HG02840 (cell line): ENCODE results near the gene SMPD3.

Source experiments
- ATAC-seq: cut with Tn5 transposase; IDR thresholded peaks from one replicate; pipeline ENCODE4 v1.9.1; 2021; ENCODE audit warnings: mild to moderate bottlenecking, moderate library complexity, moderate number of reproducible peaks; ENCODE audit not compliant: unreplicated experiment, low FRiP score

The SMPD3 gene

DNA sequence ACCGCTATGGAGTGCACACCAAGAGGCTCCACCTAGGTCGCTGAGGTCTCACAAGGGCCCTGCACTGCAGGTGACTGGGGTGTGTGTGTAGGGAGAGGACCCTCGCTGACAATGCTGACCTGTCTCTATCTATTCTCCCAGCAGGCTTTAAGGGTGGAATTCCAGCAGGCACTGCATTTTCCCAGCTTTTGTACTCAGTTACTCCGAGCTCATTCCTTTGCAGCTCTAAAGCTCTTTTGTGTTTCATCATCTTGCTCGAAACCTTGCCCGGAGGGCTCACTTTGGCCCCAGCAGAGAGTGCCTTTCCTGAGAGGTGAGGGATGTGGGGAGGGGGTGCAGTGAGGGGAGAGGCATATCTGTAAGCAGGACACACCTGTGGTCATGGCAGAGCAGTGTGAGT lies 39.3 kb downstream of the SMPD3 start:
- no peak for ATAC-seq

DNA sequence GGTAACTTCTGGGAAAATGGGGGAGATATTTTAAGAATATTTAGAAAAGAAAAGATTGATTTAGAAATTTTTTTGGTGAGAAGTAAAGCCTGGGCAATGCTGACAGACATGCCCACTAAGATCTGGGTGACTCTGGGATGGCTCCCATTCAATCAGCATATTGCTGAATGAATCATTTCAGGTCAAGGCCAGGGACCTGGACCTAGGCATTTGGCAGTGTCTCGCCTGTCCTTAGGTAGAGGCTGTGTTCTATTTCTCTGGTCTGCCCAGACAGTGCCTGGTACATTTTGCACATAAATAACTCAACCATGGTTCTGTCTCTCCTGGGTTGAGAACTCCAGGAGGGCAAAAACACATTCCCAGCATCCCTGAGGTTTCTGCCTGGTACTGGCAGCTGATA lies 39.9 kb downstream of the SMPD3 start:
- no peak for ATAC-seq

DNA sequence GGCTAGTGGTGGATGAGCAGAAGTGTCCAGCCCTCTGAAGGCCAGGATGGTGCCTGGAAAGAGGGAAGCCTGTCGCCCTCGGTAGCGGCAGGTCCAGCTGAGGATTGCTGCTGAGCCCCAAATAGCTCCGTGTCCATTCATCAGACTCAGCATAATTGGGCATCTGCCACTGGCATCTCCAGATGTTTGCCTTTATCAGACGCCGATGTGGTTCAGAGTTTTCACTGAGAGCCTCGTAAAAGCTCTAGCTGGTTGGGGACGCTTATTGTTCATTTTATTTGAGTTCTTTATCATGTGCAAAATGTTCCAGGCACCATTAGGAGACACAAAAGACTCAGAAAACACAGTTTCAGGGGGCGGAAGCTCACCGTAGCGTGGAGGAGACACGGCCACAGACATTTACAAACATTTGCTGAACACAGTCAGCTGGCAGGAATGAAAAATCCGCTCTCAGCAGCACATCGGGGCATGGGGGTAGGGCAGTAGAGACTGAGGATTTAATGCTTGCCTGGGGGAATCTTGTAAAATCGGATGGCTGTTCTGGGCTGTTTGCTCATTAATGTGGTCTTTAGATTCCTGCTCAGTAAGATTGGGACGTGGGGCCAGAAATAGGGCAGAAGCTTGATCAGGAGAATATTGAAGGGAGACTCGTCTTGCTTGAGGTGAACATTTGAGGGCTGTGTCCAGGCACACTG lies 41.7 kb downstream of the SMPD3 start:
- ATAC-seq: no peak

DNA sequence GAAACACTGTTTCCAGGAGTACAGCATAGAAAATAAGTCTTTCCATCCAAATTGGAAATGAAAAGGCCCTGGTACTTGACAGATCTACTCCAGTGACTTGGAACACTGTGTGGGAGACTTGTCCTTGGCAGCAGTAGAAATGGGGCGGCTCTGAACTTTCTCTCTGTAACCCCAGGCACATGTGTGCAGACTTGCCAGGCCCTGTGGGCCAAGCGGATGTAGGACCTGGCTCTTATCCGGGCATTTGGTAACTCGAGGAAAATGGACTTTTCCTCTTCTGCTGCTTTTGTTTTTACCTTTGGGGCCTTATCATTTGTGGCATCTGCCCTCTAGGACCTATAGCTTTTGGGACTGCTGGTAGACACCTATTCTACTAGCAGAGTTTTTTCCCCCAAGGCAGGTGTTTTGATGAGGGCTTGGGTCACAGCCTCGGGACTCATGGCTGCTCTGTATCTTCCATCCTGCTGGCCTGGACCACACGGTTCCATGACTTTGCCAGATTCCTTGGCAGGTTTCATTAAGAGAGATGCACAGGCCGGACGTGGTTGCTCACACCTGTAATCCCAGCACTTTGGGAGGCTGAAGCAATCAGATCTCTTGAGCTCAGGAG lies 43.5 kb downstream of the SMPD3 start:
- no peak for ATAC-seq

DNA sequence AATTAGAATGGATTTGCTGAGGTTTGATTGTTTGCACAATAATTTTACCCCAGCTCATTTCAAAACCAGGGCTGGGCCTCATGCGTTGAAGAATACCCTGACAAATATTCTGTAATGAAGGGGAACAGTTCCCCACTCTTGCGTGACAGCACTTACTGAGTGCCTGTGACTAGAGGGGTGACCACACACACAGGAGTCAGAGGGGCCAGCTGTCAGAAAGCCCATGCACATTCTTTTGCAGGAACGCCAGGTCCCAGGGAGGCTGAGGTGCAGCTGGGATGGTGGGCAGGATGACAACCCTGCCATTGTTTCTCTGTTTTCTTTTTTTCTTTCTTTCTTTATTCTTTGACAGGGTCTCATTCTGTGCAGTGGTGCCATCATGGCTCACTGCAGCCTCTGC lies 44.6 kb downstream of the SMPD3 start:
- ATAC-seq: no peak

DNA sequence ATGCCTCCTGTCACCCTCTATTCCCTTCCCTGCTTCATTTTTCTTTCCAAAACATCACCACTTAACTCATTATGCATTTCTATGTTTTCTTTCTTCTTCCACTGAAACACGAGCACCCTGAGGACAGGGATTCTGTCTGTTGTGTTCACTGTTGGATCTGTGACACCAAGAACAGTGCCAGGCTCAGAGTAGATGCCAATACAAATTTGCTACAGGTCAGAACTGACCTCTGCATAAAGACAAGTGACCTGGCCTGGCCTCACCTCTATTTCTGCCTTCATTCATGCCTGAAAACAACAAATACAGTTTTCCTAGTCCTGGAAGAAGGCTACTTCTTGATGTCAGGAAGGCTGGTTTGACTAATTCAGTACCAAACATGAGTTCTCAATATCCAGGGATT lies 45.1 kb downstream of the SMPD3 start:
- ATAC-seq: no peak

DNA sequence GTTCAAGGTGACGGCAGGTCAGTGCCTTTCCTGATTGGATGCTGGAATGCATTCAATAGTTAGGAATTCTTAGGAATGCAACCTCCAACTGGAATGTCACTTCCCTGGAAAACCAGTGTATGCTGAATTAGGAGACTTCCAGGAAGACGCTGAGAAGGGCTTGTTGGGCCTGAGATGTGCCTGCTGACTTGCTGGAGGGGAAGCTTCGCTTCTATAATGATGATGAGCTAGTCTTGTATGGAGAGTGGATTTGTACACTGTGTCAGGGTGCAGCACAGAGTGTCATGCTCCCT lies 45.6 kb downstream of the SMPD3 start:
- no peak for ATAC-seq

DNA sequence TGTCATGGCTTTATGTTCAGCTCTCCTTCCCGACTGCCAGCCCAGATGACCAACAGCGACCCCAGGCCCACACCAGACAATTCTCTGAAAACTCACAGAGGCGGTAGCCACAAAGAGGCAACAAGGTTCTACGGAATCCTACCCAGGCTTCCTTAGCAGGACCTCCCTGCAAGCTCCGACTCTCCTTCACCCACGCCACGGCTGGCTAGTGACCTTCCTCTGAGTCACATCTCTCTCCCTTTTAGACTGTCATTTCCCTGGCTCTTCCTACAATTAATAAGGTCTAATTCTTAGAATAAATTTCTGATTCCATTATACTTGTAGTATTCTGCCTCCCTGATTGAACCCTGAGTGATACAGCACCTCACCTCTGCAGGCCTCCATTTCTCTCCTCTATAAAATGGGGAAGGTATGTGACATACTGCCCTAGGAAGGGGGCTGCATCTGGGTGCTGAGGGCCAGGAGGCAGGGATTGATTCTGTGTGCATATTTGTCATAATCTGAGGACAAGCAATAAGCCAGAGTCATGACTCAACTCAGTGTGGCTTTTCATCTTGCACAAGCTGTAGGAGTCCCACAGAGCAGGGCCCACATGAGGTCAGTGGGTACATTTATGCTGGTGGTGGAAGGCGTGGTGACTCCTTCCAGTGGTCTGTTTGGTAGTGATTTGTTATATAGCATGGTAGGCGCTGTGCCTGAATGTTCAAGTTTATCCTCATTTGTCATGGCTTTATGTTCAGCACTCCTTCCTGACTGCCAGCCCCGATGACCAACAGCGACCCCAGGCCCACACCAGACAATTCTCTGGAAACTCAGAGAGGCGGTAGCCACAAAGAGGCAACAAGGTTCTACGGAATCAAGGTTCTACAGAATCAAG lies 46.2 kb downstream of the SMPD3 start:
- no peak for ATAC-seq

DNA sequence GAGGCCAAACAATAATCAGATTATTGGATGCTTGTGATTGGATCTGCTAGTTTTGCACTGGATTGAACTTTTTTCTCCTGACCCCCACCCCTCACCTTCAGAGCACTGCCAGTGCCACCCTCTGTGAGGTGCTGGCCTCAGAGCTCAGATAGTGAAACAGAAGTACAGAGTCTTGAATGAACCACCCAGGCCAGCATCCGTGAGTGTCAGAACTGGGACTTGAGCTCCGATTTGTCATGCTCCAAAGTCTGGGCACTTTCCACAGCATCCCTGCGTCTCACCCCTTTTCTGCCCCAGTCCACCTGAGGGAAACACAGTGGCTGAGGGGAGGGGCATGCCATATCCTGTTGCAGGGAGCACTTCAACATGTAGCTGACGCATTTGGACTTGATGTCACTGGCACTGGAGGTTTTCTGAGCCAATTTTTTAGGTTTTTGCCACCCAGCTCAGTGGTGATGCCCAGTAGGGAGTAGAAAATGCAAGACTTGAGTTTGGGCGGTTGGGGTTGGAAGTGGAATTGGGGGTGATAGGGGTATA lies 47.3 kb downstream of the SMPD3 start:
- ATAC-seq: no peak

DNA sequence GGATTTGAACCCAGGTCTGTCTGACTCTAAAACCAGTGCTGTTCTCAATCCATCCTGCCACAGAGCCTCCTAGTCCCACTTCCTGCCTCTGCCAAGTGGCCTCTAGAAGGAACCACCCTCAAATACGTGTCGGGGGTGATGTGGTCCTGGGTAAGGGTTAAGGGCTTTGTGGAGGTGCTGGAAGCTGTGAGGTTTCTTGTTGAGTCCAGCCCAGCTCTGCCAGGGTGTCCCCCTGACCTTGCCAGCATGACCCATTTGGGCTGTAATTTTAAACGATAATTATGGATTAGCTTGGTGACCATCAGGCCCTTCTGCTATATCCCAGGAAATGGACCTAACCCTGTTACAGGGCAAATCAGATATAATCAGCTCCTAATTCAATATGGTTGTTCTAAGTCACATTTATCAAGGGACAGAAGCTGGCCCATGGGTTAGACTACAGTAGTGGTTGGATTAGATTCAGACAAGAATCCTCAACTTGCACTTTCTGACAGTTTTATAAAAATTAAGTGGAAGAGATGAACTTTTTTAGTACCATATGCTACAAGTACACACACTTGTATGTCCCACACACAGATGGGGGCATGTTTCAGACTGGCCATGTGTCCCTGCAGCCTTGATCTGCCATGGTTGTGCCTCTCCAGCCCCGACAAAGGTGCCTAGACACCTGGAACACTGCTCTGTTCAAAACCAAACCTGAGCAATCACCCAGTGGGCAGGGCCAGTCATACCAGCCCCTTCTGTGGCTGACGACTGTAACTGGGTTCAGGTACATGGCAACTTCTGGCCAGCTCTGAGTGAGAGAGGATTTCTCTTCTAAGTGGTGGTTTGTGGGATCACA lies 48.0 kb downstream of the SMPD3 start:
- no peak for ATAC-seq

DNA sequence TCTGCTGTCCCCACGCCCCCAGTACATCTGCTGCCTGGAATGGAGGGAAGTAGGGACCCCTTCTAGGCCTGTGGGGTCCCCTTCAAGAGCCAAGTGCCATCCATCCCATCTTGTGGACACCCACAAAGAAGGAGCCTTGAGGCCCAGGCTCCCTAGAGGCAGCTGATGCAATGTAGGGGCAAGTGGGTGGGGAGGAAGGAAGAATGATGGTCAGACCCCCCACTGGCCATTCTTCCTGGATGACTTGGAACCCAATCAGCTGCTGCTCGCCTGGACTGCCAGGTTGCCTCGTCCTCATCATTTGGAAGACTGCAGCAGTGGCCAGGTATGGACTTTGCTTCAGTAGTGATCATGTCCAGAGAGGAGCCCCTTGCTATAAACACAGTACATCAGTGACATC lies 48.9 kb downstream of the SMPD3 start:
- no peak for ATAC-seq

DNA sequence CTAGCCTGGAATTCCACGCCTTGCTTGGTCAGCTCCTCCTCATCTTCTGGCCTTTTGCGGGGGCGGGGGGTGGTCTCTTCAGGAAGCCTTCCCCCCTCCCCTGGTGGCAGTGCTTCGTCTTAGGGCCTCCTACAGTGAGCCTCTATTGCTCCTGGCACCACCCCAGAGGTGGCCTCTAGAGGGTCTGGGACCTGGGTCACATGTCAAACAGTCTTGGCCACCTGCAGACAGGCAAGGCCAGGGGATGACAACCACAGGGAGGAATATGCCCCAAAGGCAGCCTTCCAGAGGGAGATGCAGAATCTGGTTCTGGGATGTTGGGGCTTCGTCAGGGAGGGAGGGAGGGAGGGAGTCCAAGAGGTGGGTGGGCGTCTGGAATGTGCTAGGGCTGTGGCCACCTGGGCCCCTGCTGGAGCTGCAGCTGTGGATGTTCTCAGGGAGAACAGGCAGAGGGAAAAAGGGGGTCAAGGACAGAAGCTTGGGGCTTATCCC lies 50.6 kb downstream of the SMPD3 start:
- no peak for ATAC-seq

DNA sequence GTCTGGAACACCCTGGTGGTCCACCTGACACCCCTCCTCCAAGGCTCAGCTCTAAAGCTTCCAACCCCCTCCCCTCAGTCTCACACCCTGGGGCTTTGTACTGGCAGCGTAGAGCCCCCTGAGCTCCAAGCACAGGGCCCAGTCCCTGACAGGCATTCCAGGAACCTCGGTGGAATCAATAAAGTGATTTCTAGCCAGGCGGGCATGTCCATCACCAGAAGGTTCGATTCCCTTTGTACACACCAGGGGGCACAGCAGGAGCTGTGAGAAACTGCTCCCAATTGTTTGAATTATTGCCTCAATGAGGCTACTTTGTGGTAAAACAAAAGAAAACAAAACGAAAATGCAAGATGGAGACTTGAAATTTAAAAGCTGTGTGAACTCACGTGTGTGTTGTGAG lies 51.8 kb downstream of the SMPD3 start:
- ATAC-seq: no peak

DNA sequence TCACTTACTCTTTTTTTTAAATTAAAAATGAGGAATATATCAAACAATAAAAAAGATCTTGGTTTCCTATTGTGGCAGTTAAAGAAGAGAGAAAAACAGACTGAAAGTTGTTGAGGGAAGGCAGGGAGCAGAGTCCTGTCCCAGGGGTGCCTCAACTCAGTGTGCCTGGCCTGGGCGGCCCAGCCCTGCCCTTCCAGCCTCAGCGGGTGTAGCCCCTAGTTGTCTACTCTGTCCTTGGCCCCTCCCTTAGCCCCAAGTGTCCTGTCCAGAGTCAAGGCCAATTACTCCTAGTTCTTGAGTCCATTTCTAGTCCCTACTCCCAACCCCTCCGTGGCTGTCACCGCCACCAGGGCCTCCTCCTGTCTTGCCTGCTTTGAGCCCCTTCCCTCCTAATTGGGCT lies 52.5 kb downstream of the SMPD3 start:
- ATAC-seq: no peak

DNA sequence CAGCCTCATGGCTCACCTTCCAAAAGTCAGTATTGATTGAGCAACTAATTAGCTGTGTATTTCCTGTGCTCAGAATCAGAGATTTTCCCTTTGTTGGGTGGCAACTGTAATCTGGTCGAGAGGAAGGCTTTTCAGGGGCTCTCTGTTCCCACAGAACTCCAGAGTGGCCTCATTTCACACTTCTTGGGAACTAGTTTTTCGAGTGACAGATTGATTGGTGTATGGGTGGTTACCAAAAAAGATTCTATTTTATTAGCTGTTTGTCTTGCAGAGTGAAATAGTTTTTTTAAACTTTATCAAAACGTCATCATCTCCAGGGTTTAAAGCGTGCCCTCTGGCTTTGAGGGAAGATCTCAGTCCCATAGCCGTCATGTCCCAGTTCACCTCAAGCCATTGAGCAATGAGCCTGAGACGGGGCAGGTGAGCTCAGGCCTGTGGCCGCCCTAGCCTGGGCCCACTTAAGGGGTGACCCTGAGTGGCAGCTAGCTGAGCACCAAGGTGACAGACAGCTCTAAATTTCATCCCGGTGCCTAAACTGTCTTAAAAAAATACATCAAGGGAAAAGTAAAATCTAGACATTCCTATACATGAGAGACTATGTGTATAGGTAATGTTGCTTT lies 53.0 kb downstream of the SMPD3 start:
- ATAC-seq: no peak

DNA sequence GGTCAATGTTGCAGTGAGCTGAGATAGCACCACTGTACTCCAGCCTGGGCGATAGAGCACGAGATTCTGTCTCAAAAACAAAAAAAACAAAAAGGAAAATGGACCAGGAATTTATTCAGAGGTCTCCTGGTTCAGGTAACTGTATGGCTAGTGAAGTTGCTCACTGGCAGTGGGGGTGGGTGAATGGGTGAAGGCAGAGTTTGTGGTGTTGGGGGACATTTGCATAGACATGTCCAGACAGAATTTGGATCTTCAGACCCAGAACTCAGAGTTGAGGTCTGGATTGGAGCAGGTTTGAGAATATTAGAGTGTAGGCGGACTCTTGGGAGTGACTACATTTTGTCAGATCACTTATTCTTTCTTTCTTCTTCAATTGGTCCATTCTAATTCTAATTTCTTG lies 55.0 kb downstream of the SMPD3 start:
- no peak for ATAC-seq

DNA sequence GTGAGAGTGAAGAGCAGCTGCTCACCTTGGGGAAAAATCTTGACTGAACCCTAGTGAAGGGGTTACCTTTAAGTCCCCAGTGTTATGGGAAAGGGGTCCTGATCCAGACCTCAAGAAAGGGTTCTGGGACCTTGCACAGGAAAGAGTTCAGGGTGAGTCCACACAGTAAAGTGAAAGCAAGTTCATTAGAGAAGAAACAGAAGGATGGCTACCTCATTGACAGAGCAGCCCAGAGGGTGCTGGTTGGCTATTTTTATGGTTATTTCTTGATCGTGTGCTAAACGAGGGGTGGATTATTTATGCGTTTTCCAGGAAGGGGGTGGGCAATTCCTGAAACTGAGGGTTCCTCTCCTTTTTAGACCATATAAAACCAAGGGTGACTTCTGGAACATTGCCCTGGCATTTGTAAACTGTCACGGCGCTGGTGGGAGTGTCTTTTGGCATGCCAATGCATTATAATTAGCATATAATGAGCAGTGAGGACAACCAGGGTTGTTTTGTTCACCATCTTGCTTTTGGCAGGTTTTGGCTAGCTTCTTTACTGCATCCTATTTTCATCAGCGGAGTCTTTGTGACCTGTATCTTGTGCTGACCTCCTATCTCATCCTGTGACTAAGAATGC lies 58.4 kb downstream of the SMPD3 start:
- no peak for ATAC-seq

DNA sequence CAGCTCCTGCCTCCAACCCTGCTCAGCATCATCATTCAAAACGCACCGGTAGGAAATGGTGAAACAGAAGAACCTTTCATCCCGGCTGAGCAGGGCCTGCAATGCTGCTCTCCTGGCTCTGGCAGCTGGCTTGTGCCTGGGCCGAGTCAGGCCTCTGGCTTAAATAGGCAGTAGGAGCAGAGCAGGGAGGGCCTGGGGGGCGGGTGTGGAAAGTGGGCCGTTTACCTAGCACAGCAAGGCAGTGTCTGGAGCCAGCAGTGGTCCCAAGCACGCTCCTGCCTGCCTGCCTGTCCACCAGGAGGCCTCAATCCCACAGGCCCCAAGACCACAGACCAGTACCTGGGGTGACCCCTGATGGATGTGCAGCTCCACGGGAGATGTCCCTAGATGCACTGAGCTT lies 59.3 kb downstream of the SMPD3 start:
- ATAC-seq: no peak

DNA sequence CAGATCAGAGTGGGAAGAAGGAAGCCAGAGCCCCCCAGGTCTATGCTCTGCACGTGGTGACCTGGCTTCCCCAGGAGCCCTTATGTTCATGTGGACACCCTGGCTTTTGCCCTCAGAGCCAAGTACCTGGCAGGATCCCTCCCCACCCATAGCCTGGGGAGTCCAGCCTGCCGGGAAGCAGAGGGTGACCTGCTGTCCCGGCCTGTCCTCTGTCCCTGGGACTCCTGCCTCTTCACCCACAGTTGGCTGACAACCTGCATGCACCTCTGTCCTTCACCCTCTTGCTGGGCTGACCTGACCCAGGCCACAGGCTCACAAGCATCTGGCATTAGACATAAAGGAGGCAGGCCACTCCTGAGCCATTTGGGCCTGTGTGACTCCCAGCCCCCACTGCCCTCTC lies 60.2 kb downstream of the SMPD3 start:
- ATAC-seq: no peak

DNA sequence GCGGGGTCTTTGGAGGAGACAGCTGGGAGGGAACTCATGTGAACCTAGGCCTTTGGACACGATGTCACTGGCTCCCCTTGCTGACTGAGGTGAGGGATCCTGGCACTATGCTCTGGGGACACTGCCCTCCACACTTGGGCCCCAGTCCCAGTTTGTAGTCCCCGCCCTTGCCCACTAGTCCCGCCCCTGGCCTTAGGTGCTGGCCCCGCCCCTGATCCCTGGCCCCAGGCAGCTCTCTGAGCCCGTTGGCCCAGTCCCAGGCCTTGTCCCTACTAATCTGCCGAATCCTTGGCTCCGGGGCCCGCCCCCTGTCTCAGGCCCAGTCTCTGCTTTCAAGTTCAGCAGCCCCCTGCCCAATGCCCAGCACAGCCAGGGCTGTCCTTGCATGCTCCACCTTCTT lies 61.0 kb downstream of the SMPD3 start:
- no peak for ATAC-seq
